Nephron progenitor cell (in vitro differentiated cells): ENCODE results near the gene ZNG1B.
A peak's percentile ranks its signal among the peaks of the same experiment; 100 is the strongest.
"Not testable (repeated sequence)": the region's sequence is repeated elsewhere in the genome, so short reads cannot be mapped to it uniquely, and the experiment has no call there.

Experiments
- DNase-seq: peaks from one replicate; pipeline ENCODE4 v3.0.0; 2021
- H3K27ac Mint-ChIP-seq: 2 replicates; pipeline ENCODE4 v1.8.0; 2021; ENCODE audit warnings: mild to moderate bottlenecking, moderate library complexity, mixed read lengths
- H3K27me3 Mint-ChIP-seq: 2 replicates; pipeline ENCODE4 v1.8.0; 2021; ENCODE audit warnings: mild to moderate bottlenecking, low read depth, mixed read lengths; ENCODE audit not compliant: poor library complexity
- H3K36me3 Mint-ChIP-seq: 2 replicates; pipeline ENCODE4 v1.8.0; 2021; ENCODE audit warnings: low read depth, mixed read lengths
- H3K4me1 Mint-ChIP-seq: 2 replicates; pipeline ENCODE4 v1.8.0; 2021; ENCODE audit warnings: mixed read lengths
- H3K4me3 Mint-ChIP-seq: 2 replicates; pipeline ENCODE4 v1.8.0; 2021; ENCODE audit warnings: mild to moderate bottlenecking, moderate library complexity, mixed read lengths
- H3K9me3 Mint-ChIP-seq: 2 replicates; pipeline ENCODE4 v1.8.0; 2021; ENCODE audit warnings: mild to moderate bottlenecking, moderate library complexity, mixed read lengths

ZNG1B gene

GRCh38 chr2:113541976-113542485 is 104.5 kb downstream of the ZNG1B start:
- H3K36me3 Mint-ChIP-seq, H3K4me1 Mint-ChIP-seq, H3K27ac Mint-ChIP-seq, H3K9me3 Mint-ChIP-seq, DNase-seq: not testable (repeated sequence)
- peaks cover 45% of the 10 kb centered on the region for H3K27me3 Mint-ChIP-seq
- peak overlapping the region; percentile 81 for H3K4me3 Mint-ChIP-seq

GRCh38 chr2:113542529-113542928 is 105.0 kb downstream of the ZNG1B start:
- DNase-seq, H3K36me3 Mint-ChIP-seq, H3K9me3 Mint-ChIP-seq, H3K27ac Mint-ChIP-seq, H3K4me1 Mint-ChIP-seq: not testable (repeated sequence)
- H3K4me3 Mint-ChIP-seq = peak overlapping the region; percentile 81
- peaks cover 45% of the 10 kb centered on the region for H3K27me3 Mint-ChIP-seq
